Upper lobe of right lung (tissue), 1 donor: ENCODE measurements around the gene ZNF804A. TPM values are rescaled to one million over a fixed set of nuclear protein-coding genes. Genes with fewer than 3 reads are reported as not detected.

Experiments used
- ATAC-seq: fragments of 200-7000 bp; cut with Tn5 transposase; one replicate; pipeline ENCODE4 v1.9.1; 2020; ENCODE audit warnings: mild to moderate bottlenecking, moderate library complexity
- DNase-seq: peaks from one replicate; pipeline ENCODE4 v3.0.0-alpha.2; 2020
- H3K27ac ChIP-seq: fragments of 200-600 bp; one replicate; pipeline ENCODE4 v1.8.0; 2022
- H3K27me3 ChIP-seq: fragments of 200-600 bp; one replicate; pipeline ENCODE4 v1.8.0; 2022; ENCODE audit warnings: mild to moderate bottlenecking
- H3K36me3 ChIP-seq: fragments of 200-600 bp; one replicate; pipeline ENCODE4 v1.8.0; 2022
- H3K4me1 ChIP-seq: fragments of 200-600 bp; one replicate; pipeline ENCODE4 v1.8.0; 2022
- H3K4me3 ChIP-seq: fragments of 200-600 bp; one replicate; pipeline ENCODE4 v1.8.0; 2022; ENCODE audit warnings: mild to moderate bottlenecking
- H3K9me3 ChIP-seq: fragments of 200-600 bp; one replicate; pipeline ENCODE4 v1.8.0; 2022
- intact Hi-C: fragments of 100-400 bp; cut with DNase I; formaldehyde crosslinking; loops from one replicate; pipeline ENCODE4 v1.11.0; 2022
- total RNA-seq: library from RNA; stranded (reverse); fragmentation: NEBNext Ultra II Directional; extraction: Animal tissue kit (Norgen Biotek cat#: 25700); gene quantifications from one replicate; pipeline ENCODE4 v1.2.1, GENCODE V29; 2021
- TF ChIP-seq, protein P1 (sequence below): fragments of 200-600 bp; IDR thresholded peaks from one replicate; pipeline ENCODE4 v1.8.0; 2022; ENCODE audit warnings: antibody characterized with exemption
- donor health status: DM: no; HTN: yes; CAD: no; lungs with severe emphysema.

The ZNF804A gene
- total RNA-seq, 1 donor from 2014 or later: 0.78 TPM

DNA sequence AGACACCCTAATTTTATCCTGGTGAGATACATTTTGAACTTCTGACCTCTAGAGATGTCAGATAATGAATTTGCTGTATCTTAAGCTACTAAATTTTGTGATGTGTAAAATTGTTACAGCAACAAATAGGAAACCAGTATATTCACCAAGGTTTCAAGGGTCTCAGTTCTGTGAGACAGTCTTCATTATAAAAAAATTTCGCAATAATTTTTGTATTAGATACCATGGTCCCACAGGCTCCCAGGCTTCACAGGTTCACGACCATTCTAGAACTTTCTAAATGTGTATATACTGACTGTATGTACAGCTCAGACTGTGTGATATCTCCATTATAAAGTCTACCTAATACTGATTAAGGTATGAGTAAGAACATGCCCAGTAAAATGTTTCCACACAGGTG lies 181.4 kb downstream of the ZNF804A start:
- intact Hi-C loops: no loop called here
- H3K36me3 ChIP-seq: no peaks in the 10 kb centered on the region

DNA sequence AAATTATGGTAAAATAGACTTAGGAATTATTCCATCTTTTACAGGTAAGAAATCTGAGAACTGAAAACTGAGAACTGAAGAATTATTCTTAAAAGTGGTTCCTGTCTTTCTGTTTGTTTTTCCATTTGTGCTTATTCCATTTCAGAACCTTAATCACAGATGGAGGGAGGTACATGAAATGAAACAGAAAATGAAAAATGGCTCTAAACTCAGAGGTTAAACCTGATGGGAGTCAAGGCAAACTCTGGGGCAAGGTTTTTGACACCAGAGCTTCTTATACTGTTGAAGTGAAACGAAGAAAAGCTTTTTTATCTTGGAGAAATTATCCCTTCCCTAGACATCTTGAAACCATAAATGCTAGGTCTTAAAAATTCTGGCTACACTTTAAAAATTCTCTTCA lies 182.1 kb downstream of the ZNF804A start:
- H3K4me3 ChIP-seq: no peak overlapping the region
- H3K4me1 ChIP-seq: no peaks in the 10 kb centered on the region
- ATAC-seq: no peak

More for the DNA sequence above, 181.4 kb downstream of the ZNF804A start:
- DNase-seq: no peak
- TF ChIP-seq, protein P1, sequence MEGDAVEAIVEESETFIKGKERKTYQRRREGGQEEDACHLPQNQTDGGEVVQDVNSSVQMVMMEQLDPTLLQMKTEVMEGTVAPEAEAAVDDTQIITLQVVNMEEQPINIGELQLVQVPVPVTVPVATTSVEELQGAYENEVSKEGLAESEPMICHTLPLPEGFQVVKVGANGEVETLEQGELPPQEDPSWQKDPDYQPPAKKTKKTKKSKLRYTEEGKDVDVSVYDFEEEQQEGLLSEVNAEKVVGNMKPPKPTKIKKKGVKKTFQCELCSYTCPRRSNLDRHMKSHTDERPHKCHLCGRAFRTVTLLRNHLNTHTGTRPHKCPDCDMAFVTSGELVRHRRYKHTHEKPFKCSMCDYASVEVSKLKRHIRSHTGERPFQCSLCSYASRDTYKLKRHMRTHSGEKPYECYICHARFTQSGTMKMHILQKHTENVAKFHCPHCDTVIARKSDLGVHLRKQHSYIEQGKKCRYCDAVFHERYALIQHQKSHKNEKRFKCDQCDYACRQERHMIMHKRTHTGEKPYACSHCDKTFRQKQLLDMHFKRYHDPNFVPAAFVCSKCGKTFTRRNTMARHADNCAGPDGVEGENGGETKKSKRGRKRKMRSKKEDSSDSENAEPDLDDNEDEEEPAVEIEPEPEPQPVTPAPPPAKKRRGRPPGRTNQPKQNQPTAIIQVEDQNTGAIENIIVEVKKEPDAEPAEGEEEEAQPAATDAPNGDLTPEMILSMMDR: no peak
- Histone ChIP-seq H3K4me3 (no peak overlapping the region), H3K4me1 (no peaks in the 10 kb centered on the region), H3K9me3 (no peaks in the 10 kb centered on the region), H3K27me3 (no peaks in the 10 kb centered on the region), H3K27ac (no peak overlapping the region)
- no peak for ATAC-seq

DNA sequence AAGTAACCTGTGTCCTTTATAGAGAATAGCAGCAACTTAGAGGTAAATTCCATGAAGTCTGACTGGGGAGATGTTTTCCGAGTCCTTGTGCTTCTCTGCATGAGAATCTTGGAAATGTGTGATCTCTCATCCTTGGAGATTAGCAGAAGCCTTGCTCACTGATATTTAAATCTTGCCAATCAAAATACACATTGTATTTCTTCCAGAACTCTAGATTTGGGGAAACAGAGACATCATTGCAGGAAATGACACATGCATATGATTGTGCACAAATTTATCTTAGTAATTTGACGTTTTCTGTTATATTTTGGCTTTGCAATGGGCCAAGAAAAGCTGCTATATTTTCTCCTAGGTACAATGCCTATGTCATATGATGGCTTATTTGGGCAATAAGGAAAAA lies 182.6 kb downstream of the ZNF804A start:
- intact Hi-C loops: no loop called here
- H3K4me1 ChIP-seq: no peaks in the 10 kb centered on the region
- DNase-seq (no peak), ATAC-seq (no peak)
- TF ChIP-seq, protein P1: no peak
- H3K27me3 ChIP-seq: no peaks in the 10 kb centered on the region
- no peak overlapping the region for H3K27ac ChIP-seq
- no peaks in the 10 kb centered on the region for H3K36me3 ChIP-seq
- H3K4me3 ChIP-seq: no peak overlapping the region
- H3K9me3 ChIP-seq: no peaks in the 10 kb centered on the region

More for the DNA sequence above, 182.1 kb downstream of the ZNF804A start:
- TF ChIP-seq, protein P1: no peak
- no peaks in the 10 kb centered on the region for H3K9me3 ChIP-seq
- no peak overlapping the region for H3K27ac ChIP-seq
- no peaks in the 10 kb centered on the region for H3K36me3 ChIP-seq
- no peaks in the 10 kb centered on the region for H3K27me3 ChIP-seq
- DNase-seq: no peak
- intact Hi-C loops: no loop called here

DNA sequence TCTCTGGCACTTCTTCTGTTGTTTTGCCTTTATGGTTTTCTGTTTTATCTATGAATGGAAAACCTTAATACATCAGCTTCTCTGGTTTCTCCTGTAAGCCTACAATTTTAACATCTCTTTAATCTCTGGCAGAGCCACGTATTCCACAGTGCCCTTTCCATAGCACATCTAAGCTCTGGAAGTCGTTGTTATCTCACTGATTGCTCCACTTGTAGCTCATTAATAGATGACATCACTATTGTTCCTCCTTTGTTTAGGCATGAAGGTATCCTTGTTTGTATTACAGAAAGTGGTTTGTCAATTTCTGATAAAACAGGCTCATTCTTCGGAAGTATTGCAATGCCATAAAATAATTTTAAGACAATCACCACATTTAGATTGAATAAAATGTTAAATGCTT lies 185.2 kb downstream of the ZNF804A start:
- Histone ChIP-seq H3K27me3 (no peaks in the 10 kb centered on the region), H3K4me1 (no peaks in the 10 kb centered on the region), H3K4me3 (no peak overlapping the region), H3K36me3 (no peaks in the 10 kb centered on the region), H3K27ac (no peak overlapping the region), H3K9me3 (no peaks in the 10 kb centered on the region)
- TF ChIP-seq, protein P1: no peak
- intact Hi-C loops: no loop called here
- no peak for DNase-seq
- ATAC-seq: no peak

DNA sequence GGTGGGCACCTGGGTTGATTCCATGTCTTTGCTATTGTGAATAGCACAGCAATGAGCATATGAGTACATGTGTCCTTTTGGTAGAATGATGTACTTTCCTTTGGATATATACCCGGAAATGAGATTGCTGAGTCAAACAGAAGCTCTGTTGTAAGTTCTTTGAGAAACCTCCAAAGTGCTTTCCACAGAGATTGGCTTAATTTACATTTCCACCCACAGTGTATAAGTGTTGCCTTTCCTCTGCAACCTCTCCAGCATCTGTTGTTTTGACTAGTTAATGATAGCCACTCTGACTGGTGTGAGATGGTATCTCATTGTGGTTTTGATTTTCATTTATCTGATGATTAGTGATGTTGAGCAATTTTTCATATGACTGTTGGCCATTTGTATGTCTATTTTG lies 194.8 kb downstream of the ZNF804A start:
- Histone ChIP-seq H3K27me3 (no peaks in the 10 kb centered on the region), H3K36me3 (no peaks in the 10 kb centered on the region), H3K9me3 (no peaks in the 10 kb centered on the region), H3K4me3 (no peak overlapping the region), H3K4me1 (no peaks in the 10 kb centered on the region), H3K27ac (no peak overlapping the region)
- ATAC-seq: no peak
- TF ChIP-seq, protein P1: no peak
- intact Hi-C loops: no loop called here
- no peak for DNase-seq

DNA sequence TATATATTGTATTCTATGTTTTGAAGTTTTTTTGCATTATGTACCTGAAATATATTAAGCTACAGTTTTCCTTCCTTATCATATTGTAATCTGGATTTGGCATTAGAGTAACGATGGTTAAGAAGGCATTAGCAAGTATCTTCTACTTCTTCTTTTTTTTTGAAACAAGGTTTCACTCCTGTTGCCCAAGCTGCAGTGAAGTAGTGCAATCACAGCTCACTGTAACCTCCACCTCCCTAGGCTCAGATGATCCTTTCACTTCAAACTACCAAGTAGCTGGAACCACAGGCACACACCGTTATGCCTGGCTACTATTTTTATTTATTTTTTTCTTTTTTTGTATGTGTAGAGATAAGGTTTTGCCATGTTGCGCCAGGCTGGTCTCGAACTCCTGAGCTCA lies 201.1 kb downstream of the ZNF804A start:
- TF ChIP-seq, protein P1: no peak
- intact Hi-C loops: no loop called here

More for the DNA sequence above, 201.1 kb downstream of the ZNF804A start:
- no peaks in the 10 kb centered on the region for H3K4me1 ChIP-seq
- no peaks in the 10 kb centered on the region for H3K9me3 ChIP-seq
- H3K27me3 ChIP-seq: no peaks in the 10 kb centered on the region
- DNase-seq: no peak
- H3K36me3 ChIP-seq: no peaks in the 10 kb centered on the region
- no peak for ATAC-seq
- no peak overlapping the region for H3K4me3 ChIP-seq
- no peak overlapping the region for H3K27ac ChIP-seq
